Thoracic aorta (tissue), 2 donors: ENCODE data around the gene USP48. TPM values are rescaled to one million over a fixed set of nuclear protein-coding genes. Genes with fewer than 3 reads are reported as not detected.

Experiments used
- ATAC-seq: fragments of 150-250 bp; one replicate; pipeline ENCODE4 v1.8.0; 2017; ENCODE audit warnings: low read depth; ENCODE audit not compliant: insufficient number of reproducible peaks, low FRiP score
- DNase-seq: peaks from one replicate; pipeline ENCODE4 v3.0.0-alpha.2; 2020; ENCODE audit warnings: low spot score
- H3K27ac ChIP-seq, 2 donors: fragments of 200-600 bp; sonication (generic); 1 replicate in 1 of 2; 2 replicates in 1 of 2; pipeline ENCODE4 v1.5.1; 2016; ENCODE audit warnings: mild to moderate bottlenecking in 2 of 2, moderate library complexity in 2 of 2
- H3K27me3 ChIP-seq: fragments of 200-600 bp; sonication (generic); replicated peaks from 2 replicates; pipeline ENCODE4 v1.6.0; 2016; ENCODE audit warnings: mild to moderate bottlenecking; ENCODE audit not compliant: insufficient read depth
- H3K36me3 ChIP-seq: fragments of 200-600 bp; sonication (generic); one replicate; pipeline ENCODE4 v1.5.1; 2016
- H3K4me1 ChIP-seq, 2 donors: fragments of 200-600 bp; sonication (generic); 1 replicate in 1 of 2; 2 replicates in 1 of 2; pipeline versions ENCODE4 v1.5.1 to v1.6.0; 2016; ENCODE audit warnings: low read depth in 2 of 2, mild to moderate bottlenecking in 1 of 2; ENCODE audit not compliant: control insufficient read depth in 1 of 2
- H3K4me3 ChIP-seq: fragments of 200-600 bp; sonication (generic); 2 replicates; pipeline ENCODE4 v1.5.1; 2016; ENCODE audit warnings: mild to moderate bottlenecking
- H3K9me3 ChIP-seq: fragments of 200-600 bp; sonication (generic); 2 replicates; pipeline ENCODE4 v1.5.1; 2016
- total RNA-seq, 2 donors: library from RNA; depleted of rRNA; stranded (reverse); fragments of >200 nt; gene quantifications; one replicate each; pipeline versions ENCODE4 v1.1.0 to v1.2.3, GENCODE V29; 2016
- TF ChIP-seq, protein P1 (sequence below): fragments of 200-600 bp; sonication (generic); IDR thresholded peaks from one replicate; pipeline ENCODE4 v1.5.1; 2019; ENCODE audit warnings: antibody characterized with exemption

Gene USP48
- total RNA-seq, 2 donors from 2014 or later: 48.9 to 77.5 TPM

- Histone ChIP-seq H3K27me3 (no peaks in the 10 kb centered on the region), H3K36me3 (no peaks in the 10 kb centered on the region), H3K27ac (peak overlapping the region; percentile 67 to 75), H3K4me1 (peaks cover 16 to 23% of the 10 kb centered on the region in 2 donors), H3K4me3 (peak overlapping the region; percentile 15), H3K9me3 (no peaks in the 10 kb centered on the region)
- peak; percentile 68 for DNase-seq
- TF ChIP-seq, protein P1, sequence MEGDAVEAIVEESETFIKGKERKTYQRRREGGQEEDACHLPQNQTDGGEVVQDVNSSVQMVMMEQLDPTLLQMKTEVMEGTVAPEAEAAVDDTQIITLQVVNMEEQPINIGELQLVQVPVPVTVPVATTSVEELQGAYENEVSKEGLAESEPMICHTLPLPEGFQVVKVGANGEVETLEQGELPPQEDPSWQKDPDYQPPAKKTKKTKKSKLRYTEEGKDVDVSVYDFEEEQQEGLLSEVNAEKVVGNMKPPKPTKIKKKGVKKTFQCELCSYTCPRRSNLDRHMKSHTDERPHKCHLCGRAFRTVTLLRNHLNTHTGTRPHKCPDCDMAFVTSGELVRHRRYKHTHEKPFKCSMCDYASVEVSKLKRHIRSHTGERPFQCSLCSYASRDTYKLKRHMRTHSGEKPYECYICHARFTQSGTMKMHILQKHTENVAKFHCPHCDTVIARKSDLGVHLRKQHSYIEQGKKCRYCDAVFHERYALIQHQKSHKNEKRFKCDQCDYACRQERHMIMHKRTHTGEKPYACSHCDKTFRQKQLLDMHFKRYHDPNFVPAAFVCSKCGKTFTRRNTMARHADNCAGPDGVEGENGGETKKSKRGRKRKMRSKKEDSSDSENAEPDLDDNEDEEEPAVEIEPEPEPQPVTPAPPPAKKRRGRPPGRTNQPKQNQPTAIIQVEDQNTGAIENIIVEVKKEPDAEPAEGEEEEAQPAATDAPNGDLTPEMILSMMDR: no peak
- peak; percentile 97 for ATAC-seq
Observed at GRCh38 chr1:21764615-21765423, 18.1 kb downstream of the USP48 start.

- no peak overlapping the region for H3K4me3 ChIP-seq
- no peaks in the 10 kb centered on the region for H3K36me3 ChIP-seq
- H3K27ac ChIP-seq: peak overlapping the region; percentile 45 to 67
- ATAC-seq (no peak), DNase-seq (no peak)
- H3K4me1 ChIP-seq: peaks cover 21 to 30% of the 10 kb centered on the region in 2 donors
- no peaks in the 10 kb centered on the region for H3K27me3 ChIP-seq
- H3K9me3 ChIP-seq: no peaks in the 10 kb centered on the region
- TF ChIP-seq, protein P1: no peak
Observed at GRCh38 chr1:21763694-21764419, 19.1 kb downstream of the USP48 start.

DNA sequence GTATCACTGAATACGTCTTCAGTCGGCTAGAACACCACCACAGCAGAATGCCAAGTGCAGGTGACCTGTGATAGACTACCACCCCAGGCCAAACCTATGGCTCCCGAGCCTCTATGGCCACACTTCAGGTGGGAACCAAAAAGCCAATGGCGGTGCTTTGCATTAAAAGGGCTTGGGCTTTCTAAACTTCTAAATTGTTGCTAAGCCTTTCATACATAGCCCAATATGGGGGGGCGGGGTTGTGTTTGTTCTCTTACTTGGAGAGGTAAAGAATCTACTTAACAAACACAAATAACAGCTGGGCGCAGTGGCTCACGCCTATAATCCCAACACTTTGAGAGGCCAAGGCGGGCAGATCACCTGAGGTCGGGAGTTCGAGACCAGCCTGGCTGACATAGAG, 19.7 kb downstream of the USP48 start:
- Histone ChIP-seq H3K9me3 (no peaks in the 10 kb centered on the region), H3K36me3 (no peaks in the 10 kb centered on the region), H3K4me3 (no peak overlapping the region), H3K27me3 (no peaks in the 10 kb centered on the region), H3K4me1 (peaks cover 21 to 30% of the 10 kb centered on the region in 2 donors), H3K27ac (no peak overlapping the region)
- ATAC-seq (no peak), DNase-seq (no peak)
- TF ChIP-seq, protein P1: no peak

DNA sequence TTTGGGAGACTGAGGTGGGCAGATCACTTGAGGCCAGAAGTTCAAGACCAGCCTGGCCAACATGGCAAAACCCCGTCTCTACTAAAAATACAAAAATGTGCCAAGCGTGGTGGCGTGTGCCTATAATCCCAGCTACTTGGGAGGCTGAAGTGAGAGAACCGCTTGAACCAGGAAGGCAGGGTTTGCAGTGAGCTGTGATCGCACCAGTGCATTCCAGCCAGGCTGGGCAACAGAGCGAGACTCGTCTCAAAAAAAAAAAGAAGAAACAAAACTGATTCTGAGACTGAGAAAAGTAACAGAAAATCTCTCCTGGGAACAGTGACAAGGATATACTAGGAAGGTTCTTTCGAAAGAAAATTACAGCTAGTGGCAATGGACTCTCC, 20.9 kb downstream of the USP48 start:
- ATAC-seq (no peak), DNase-seq (no peak)
- TF ChIP-seq, protein P1: no peak
- Histone ChIP-seq H3K9me3 (no peaks in the 10 kb centered on the region), H3K27ac (no peak overlapping the region), H3K36me3 (no peaks in the 10 kb centered on the region), H3K4me3 (no peak overlapping the region), H3K27me3 (no peaks in the 10 kb centered on the region), H3K4me1 (peaks cover 21 to 30% of the 10 kb centered on the region in 2 donors)

GRCh38 chr1:21761052-21761451, 21.9 kb downstream of the USP48 start:
- ATAC-seq (no peak), DNase-seq (no peak)
- Histone ChIP-seq H3K9me3 (no peaks in the 10 kb centered on the region), H3K36me3 (no peaks in the 10 kb centered on the region), H3K27me3 (no peaks in the 10 kb centered on the region), H3K4me1 (peaks cover 21 to 30% of the 10 kb centered on the region in 2 donors), H3K27ac (no peak overlapping the region), H3K4me3 (no peak overlapping the region)
- TF ChIP-seq, protein P1: no peak
